HG03196 (cell line): ENCODE results near the gene ALG10.
A peak's percentile ranks its signal among the peaks of the same experiment; 100 is the strongest.
"Not testable (repeated sequence)": the region's sequence is repeated elsewhere in the genome, so short reads cannot be mapped to it uniquely, and the experiment has no call there.

Experiments used
- ATAC-seq: cut with Tn5 transposase; IDR thresholded peaks from one replicate; pipeline ENCODE4 v1.9.1; 2021; ENCODE audit not compliant: unreplicated experiment

ALG10 gene

GRCh38 chr12:34022079-34022830 lies at the start of gene ALG10:
Gene ALG10, plus strand, starts transcription at chr12:34022496. Its CDS starts 104 bp downstream, at chr12:34022600.
- ATAC-seq: peak; percentile 100

- not testable (repeated sequence) for ATAC-seq
Observed at GRCh38 chr12:33972884-33973283, 49.4 kb upstream of the ALG10 start.

- ATAC-seq: no peak
Observed at GRCh38 chr12:33977887-33978286, 44.4 kb upstream of the ALG10 start.

GRCh38 chr12:33988197-33988805 lies 34.0 kb upstream of the ALG10 start:
- ATAC-seq: no peak

GRCh38 chr12:33988913-33989312 lies 33.4 kb upstream of the ALG10 start:
- ATAC-seq: no peak

- ATAC-seq: no peak
Observed at GRCh38 chr12:33994857-33995808, 27.2 kb upstream of the ALG10 start.

- not testable (repeated sequence) for ATAC-seq
Observed at GRCh38 chr12:34008835-34009234, 13.5 kb upstream of the ALG10 start.

- no peak for ATAC-seq
Observed at GRCh38 chr12:34016361-34016760, 5.9 kb upstream of the ALG10 start.

GRCh38 chr12:34021071-34021470 lies 1.2 kb upstream of the ALG10 start:
- ATAC-seq: no peak

GRCh38 chr12:34027661-34028060 lies 5.4 kb downstream of the ALG10 start:
- not testable (repeated sequence) for ATAC-seq

- ATAC-seq: no peak
Observed at GRCh38 chr12:34030591-34030990, 8.3 kb downstream of the ALG10 start.

GRCh38 chr12:34033628-34034296 lies 11.5 kb downstream of the ALG10 start:
- ATAC-seq: no peak

- ATAC-seq: not testable (repeated sequence)
Observed at GRCh38 chr12:34038357-34038756, 16.1 kb downstream of the ALG10 start.

- no peak for ATAC-seq
Observed at GRCh38 chr12:34046570-34046969, 24.3 kb downstream of the ALG10 start.

GRCh38 chr12:34047855-34048254 lies 25.6 kb downstream of the ALG10 start:
- not testable (repeated sequence) for ATAC-seq

GRCh38 chr12:34048714-34049113 lies 26.4 kb downstream of the ALG10 start:
- no peak for ATAC-seq

GRCh38 chr12:34051486-34051885 lies 29.2 kb downstream of the ALG10 start:
- ATAC-seq: no peak

GRCh38 chr12:34054938-34055337 lies 32.6 kb downstream of the ALG10 start:
- no peak for ATAC-seq
